Measurements from ENCODE around the gene CDY2B. TPM values are rescaled to one million over a fixed set of nuclear protein-coding genes. Genes with fewer than 3 reads are reported as not detected.

The CDY2B gene, protein sequence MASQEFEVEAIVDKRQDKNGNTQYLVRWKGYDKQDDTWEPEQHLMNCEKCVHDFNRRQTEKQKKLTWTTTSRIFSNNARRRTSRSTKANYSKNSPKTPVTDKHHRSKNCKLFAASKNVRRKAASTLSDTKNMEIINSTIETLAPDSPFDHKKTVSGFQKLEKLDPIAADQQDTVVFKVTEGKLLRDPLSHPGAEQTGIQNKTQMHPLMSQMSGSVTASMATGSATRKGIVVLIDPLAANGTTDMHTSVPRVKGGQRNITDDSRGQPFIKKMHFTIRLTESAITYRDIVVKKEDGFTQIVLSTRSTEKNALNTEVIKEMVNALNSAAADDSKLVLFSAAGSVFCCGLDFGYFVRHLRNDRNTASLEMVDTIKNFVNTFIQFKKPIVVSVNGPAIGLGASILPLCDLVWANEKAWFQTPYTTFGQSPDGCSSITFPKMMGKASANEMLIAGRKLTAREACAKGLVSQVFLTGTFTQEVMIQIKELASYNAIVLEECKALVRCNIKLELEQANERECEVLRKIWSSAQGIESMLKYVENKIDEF
- not detected in 2 replicates for total RNA-seq

DNA sequence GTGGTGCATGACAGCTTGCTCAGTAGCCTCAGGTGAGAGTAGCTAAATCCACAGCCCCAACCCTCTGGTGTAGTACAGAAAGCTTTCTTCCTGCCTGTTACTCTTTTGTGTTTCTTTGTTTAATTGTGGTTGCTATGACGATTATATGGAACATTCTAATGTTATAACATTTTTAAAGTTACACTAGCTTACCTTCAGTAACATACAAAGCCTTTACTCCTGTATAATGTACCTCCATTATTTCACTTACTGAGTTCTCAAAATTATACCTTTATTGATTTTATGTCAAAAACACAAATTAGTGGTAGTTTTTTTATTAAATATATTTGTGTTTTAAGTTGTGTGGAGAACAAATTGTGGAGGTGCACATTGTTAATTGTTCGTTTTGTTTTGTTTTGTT, at the start of gene CDY2B:
CDY2B (minus strand) TSS at position 101 of the 400 bp plus-strand sequence. CDS start 328 bp downstream, outside the sequence.

Other genes starting within 250 kb of the CDY2B start
- gene CDY2A, start 145.6 kb upstream of the CDY2B start, total RNA-seq: not detected in 2 replicates

Measured in smooth muscle cell of trachea (primary cell).